Measurements from ENCODE around the gene SNAP25. TPM values are rescaled to one million over a fixed set of nuclear protein-coding genes. Genes with fewer than 3 reads are reported as not detected.

Gene SNAP25
- total RNA-seq, 1 donor from 2014 or later = 14.2 TPM

- intact Hi-C loops (cut with micrococcal nuclease) = no loop called here
- Mint-ChIP-seq H3K27ac (no peak overlapping the region), H3K27me3 (ENCODE audit: low read depth) (peaks cover 5% of the 10 kb centered on the region), H3K4me3 (ENCODE audit: low read depth) (no peak overlapping the region), H3K4me1 (ENCODE audit: low read depth) (peaks cover 37% of the 10 kb centered on the region), H3K36me3 (ENCODE audit: low read depth) (peaks cover 5% of the 10 kb centered on the region), H3K9me3 (no peaks in the 10 kb centered on the region)
- no peak for DNase-seq (ENCODE audit: low spot score)
Measured at GRCh38 chr20:10221021-10221420, 2.4 kb downstream of the SNAP25 start.

GRCh38 chr20:10225439-10226060 lies 6.9 kb downstream of the SNAP25 start:
- no peaks in the 10 kb centered on the region for H3K9me3 Mint-ChIP-seq
- no peaks in the 10 kb centered on the region for H3K27me3 Mint-ChIP-seq (ENCODE audit: low read depth)
- H3K36me3 Mint-ChIP-seq (ENCODE audit: low read depth) = peaks cover 5% of the 10 kb centered on the region
- intact Hi-C loops (cut with micrococcal nuclease) = loop anchor here (1.0 kb wide), 1 partner anchor 247 kb away; no protein-coding TSS in a partner anchor
- H3K4me3 Mint-ChIP-seq (ENCODE audit: low read depth) = no peak overlapping the region
- peaks cover 15% of the 10 kb centered on the region for H3K4me1 Mint-ChIP-seq (ENCODE audit: low read depth)
- peak overlapping the region; percentile 48 for H3K27ac Mint-ChIP-seq
- DNase-seq (ENCODE audit: low spot score) = no peak

- peaks cover 13% of the 10 kb centered on the region for H3K4me1 Mint-ChIP-seq (ENCODE audit: low read depth)
- intact Hi-C loops (cut with micrococcal nuclease) = no loop called here
- H3K36me3 Mint-ChIP-seq (ENCODE audit: low read depth) = peaks cover 5% of the 10 kb centered on the region
- no peak overlapping the region for H3K4me3 Mint-ChIP-seq (ENCODE audit: low read depth)
- no peak for DNase-seq (ENCODE audit: low spot score)
- H3K9me3 Mint-ChIP-seq = no peaks in the 10 kb centered on the region
- H3K27ac Mint-ChIP-seq = no peak overlapping the region
- H3K27me3 Mint-ChIP-seq (ENCODE audit: low read depth) = no peaks in the 10 kb centered on the region
Measured at GRCh38 chr20:10228330-10228729, 9.7 kb downstream of the SNAP25 start.

- Mint-ChIP-seq H3K4me1 (ENCODE audit: low read depth) (no peaks in the 10 kb centered on the region), H3K27ac (no peak overlapping the region), H3K4me3 (ENCODE audit: low read depth) (no peak overlapping the region), H3K36me3 (ENCODE audit: low read depth) (no peaks in the 10 kb centered on the region), H3K27me3 (ENCODE audit: low read depth) (no peaks in the 10 kb centered on the region), H3K9me3 (no peaks in the 10 kb centered on the region)
- intact Hi-C loops (cut with micrococcal nuclease) = no loop called here
- DNase-seq (ENCODE audit: low spot score) = no peak
Measured at GRCh38 chr20:10231290-10231689, 12.7 kb downstream of the SNAP25 start.

- Mint-ChIP-seq H3K27me3 (ENCODE audit: low read depth) (no peaks in the 10 kb centered on the region), H3K4me3 (ENCODE audit: low read depth) (no peak overlapping the region), H3K4me1 (ENCODE audit: low read depth) (no peaks in the 10 kb centered on the region), H3K27ac (no peak overlapping the region), H3K9me3 (no peaks in the 10 kb centered on the region), H3K36me3 (ENCODE audit: low read depth) (no peaks in the 10 kb centered on the region)
- DNase-seq (ENCODE audit: low spot score) = no peak
- intact Hi-C loops (cut with micrococcal nuclease) = no loop called here
Measured at GRCh38 chr20:10236540-10237533, 18.2 kb downstream of the SNAP25 start.

- no peaks in the 10 kb centered on the region for H3K4me1 Mint-ChIP-seq (ENCODE audit: low read depth)
- no peak for DNase-seq (ENCODE audit: low spot score)
- intact Hi-C loops (cut with micrococcal nuclease) = no loop called here
Measured at GRCh38 chr20:10239954-10240353, 21.3 kb downstream of the SNAP25 start.

GRCh38 chr20:10240655-10241054 lies 22.0 kb downstream of the SNAP25 start:
- intact Hi-C loops (cut with micrococcal nuclease) = no loop called here
- no peaks in the 10 kb centered on the region for H3K27me3 Mint-ChIP-seq (ENCODE audit: low read depth)
- H3K4me3 Mint-ChIP-seq (ENCODE audit: low read depth) = no peak overlapping the region
- H3K4me1 Mint-ChIP-seq (ENCODE audit: low read depth) = no peaks in the 10 kb centered on the region
- no peaks in the 10 kb centered on the region for H3K9me3 Mint-ChIP-seq
- H3K27ac Mint-ChIP-seq = no peak overlapping the region
- DNase-seq (ENCODE audit: low spot score) = no peak
- no peaks in the 10 kb centered on the region for H3K36me3 Mint-ChIP-seq (ENCODE audit: low read depth)

More at GRCh38 chr20:10239954-10240353, 21.3 kb downstream of the SNAP25 start:
- Mint-ChIP-seq H3K4me3 (ENCODE audit: low read depth) (no peak overlapping the region), H3K9me3 (no peaks in the 10 kb centered on the region), H3K27me3 (ENCODE audit: low read depth) (no peaks in the 10 kb centered on the region), H3K36me3 (ENCODE audit: low read depth) (no peaks in the 10 kb centered on the region), H3K27ac (no peak overlapping the region)

- Mint-ChIP-seq H3K9me3 (no peaks in the 10 kb centered on the region), H3K27me3 (ENCODE audit: low read depth) (no peaks in the 10 kb centered on the region), H3K36me3 (ENCODE audit: low read depth) (no peaks in the 10 kb centered on the region), H3K4me3 (ENCODE audit: low read depth) (no peak overlapping the region), H3K27ac (no peak overlapping the region), H3K4me1 (ENCODE audit: low read depth) (no peaks in the 10 kb centered on the region)
- intact Hi-C loops (cut with micrococcal nuclease) = no loop called here
- DNase-seq (ENCODE audit: low spot score) = no peak
Measured at GRCh38 chr20:10242166-10242565, 23.5 kb downstream of the SNAP25 start.

- no peaks in the 10 kb centered on the region for H3K27me3 Mint-ChIP-seq (ENCODE audit: low read depth)
- H3K36me3 Mint-ChIP-seq (ENCODE audit: low read depth) = no peaks in the 10 kb centered on the region
- no peak for DNase-seq (ENCODE audit: low spot score)
- no peaks in the 10 kb centered on the region for H3K9me3 Mint-ChIP-seq
- intact Hi-C loops (cut with micrococcal nuclease) = no loop called here
- no peaks in the 10 kb centered on the region for H3K4me1 Mint-ChIP-seq (ENCODE audit: low read depth)
- no peak overlapping the region for H3K27ac Mint-ChIP-seq
- no peak overlapping the region for H3K4me3 Mint-ChIP-seq (ENCODE audit: low read depth)
Measured at GRCh38 chr20:10247440-10247839, 28.8 kb downstream of the SNAP25 start.

- Mint-ChIP-seq H3K4me3 (ENCODE audit: low read depth) (no peak overlapping the region), H3K27me3 (ENCODE audit: low read depth) (no peaks in the 10 kb centered on the region), H3K4me1 (ENCODE audit: low read depth) (no peaks in the 10 kb centered on the region), H3K27ac (no peak overlapping the region), H3K9me3 (no peaks in the 10 kb centered on the region), H3K36me3 (ENCODE audit: low read depth) (no peaks in the 10 kb centered on the region)
- no peak for DNase-seq (ENCODE audit: low spot score)
- intact Hi-C loops (cut with micrococcal nuclease) = no loop called here
Measured at GRCh38 chr20:10249048-10249770, 30.6 kb downstream of the SNAP25 start.

- Mint-ChIP-seq H3K4me1 (ENCODE audit: low read depth) (no peaks in the 10 kb centered on the region), H3K36me3 (ENCODE audit: low read depth) (no peaks in the 10 kb centered on the region), H3K4me3 (ENCODE audit: low read depth) (no peak overlapping the region), H3K27ac (no peak overlapping the region), H3K9me3 (no peaks in the 10 kb centered on the region), H3K27me3 (ENCODE audit: low read depth) (no peaks in the 10 kb centered on the region)
- no peak for DNase-seq (ENCODE audit: low spot score)
- intact Hi-C loops (cut with micrococcal nuclease) = no loop called here
Measured at GRCh38 chr20:10249822-10250221, 31.2 kb downstream of the SNAP25 start.

- intact Hi-C loops (cut with micrococcal nuclease) = no loop called here
- Mint-ChIP-seq H3K4me3 (ENCODE audit: low read depth) (no peak overlapping the region), H3K4me1 (ENCODE audit: low read depth) (no peaks in the 10 kb centered on the region), H3K9me3 (no peaks in the 10 kb centered on the region), H3K27me3 (ENCODE audit: low read depth) (no peaks in the 10 kb centered on the region), H3K27ac (no peak overlapping the region), H3K36me3 (ENCODE audit: low read depth) (no peaks in the 10 kb centered on the region)
- DNase-seq (ENCODE audit: low spot score) = no peak
Measured at GRCh38 chr20:10250902-10251301, 32.3 kb downstream of the SNAP25 start.

All from activated T-helper 2 cell treated with anti-CD3 and anti-CD28 coated beads, Interferon-gamma antibody, Interleukin-2, Interleukin-4, amounts not matched to agents 10 μg/mL and 5 μg/mL and 100 μg/mL, durations not matched to agents 14 hours and 24 hours and 36 hours (primary cell).